COR-L47 (cell line): ENCODE data around the gene PLSCR5.

Experiments
- DNase-seq: peaks from one replicate; lab custom pipeline; 2025; lab: John Stamatoyannopoulos, UW

The PLSCR5 gene

GRCh38 chr3:146544002-146544928 is 60.9 kb downstream of the PLSCR5 start, which contains the start of gene PLSCR1:
PLSCR1 (minus strand) TSS chr3:146544607; CDS start chr3:146536552, 8,055 bp downstream.
- DNase-seq: peak; percentile 94

- no peak for DNase-seq
Observed at GRCh38 chr3:146543461-146544001, 61.6 kb downstream of the PLSCR5 start.

DNA sequence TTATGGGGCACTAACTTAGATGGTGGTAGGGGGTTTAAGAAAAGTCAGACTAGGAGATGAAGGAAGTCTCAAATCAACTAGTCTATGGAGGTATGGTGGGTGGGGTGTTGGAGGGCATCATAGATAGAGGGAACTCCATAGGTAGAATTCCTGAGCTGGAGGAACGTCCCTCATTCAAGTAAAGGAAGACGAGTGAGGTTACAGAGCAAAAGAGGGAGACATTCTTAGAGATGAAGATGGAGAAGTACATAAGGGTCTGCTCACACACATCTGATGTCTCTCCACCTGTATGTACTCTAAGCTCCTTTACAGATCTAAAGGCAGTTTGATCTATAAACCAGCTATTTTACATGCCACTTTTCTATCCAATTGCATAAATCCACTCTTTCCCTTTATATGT is 62.2 kb downstream of the PLSCR5 start:
- DNase-seq: no peak

- DNase-seq: no peak
Observed at GRCh38 chr3:146542179-146542578, 63.0 kb downstream of the PLSCR5 start.

DNA sequence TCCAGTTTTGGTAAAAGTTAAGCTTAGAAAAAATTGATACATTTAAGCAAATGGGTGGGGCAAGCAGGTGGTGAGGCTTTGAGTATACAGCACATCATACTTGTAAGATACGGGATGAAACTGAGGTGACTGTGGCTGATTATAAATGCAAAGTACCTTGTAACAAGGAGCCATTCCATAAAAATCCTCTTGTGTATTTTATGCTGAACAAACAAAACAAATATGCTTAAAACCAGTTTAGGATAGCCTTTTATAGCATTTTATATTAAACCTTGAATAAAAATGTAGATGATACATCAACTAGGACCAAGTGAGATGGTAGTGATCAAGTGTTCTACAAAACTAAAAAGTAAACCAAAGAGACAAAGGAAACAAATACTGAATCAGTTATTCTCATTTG is 64.2 kb downstream of the PLSCR5 start:
- DNase-seq: no peak

GRCh38 chr3:146540236-146540635 is 64.9 kb downstream of the PLSCR5 start:
- no peak for DNase-seq

- DNase-seq: no peak
Observed at GRCh38 chr3:146539315-146539714, 65.8 kb downstream of the PLSCR5 start.

GRCh38 chr3:146537603-146538002 is 67.5 kb downstream of the PLSCR5 start:
- no peak for DNase-seq

DNA sequence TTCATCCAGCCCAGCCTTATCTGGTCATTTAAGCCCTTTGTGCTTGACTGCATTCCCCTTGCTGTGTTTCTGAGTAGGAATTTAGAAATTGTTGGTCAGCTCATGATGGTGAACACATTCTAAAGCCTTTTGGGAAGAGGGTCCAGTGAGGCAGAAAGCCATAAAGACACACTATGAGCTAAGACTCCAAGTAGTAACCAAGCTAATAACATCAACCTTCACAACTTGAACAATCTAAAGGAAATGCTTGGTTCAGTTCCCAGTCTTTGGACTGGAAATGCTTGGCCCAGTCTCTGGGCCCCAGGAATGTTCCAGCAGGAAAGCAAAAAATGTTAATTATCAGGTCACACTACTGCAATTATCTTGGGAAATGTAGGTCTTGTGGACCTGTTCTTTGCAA is 68.5 kb downstream of the PLSCR5 start:
- DNase-seq: no peak
